Suprapubic skin (tissue), 4 donors: ENCODE measurements around the gene TLE4. TPM values are rescaled to one million over a fixed set of nuclear protein-coding genes. Genes with fewer than 3 reads are reported as not detected.

Source experiments
- DNase-seq, 2 donors: peaks; one replicate each; pipeline ENCODE4 v3.0.0-alpha.2; 2019; ENCODE audit warnings: low spot score in 2 of 2
- H3K27ac ChIP-seq: fragments of 200-600 bp; sonication (generic); one replicate; pipeline ENCODE4 v1.5.1; 2019
- H3K27me3 ChIP-seq: fragments of 200-600 bp; sonication (generic); one replicate; pipeline ENCODE4 v1.5.1; 2019
- H3K36me3 ChIP-seq: fragments of 200-600 bp; sonication (generic); one replicate; pipeline ENCODE4 v1.5.1; 2019
- H3K4me1 ChIP-seq: fragments of 200-600 bp; sonication (generic); one replicate; pipeline ENCODE4 v1.5.1; 2019
- H3K4me3 ChIP-seq: fragments of 200-600 bp; sonication (generic); one replicate; pipeline ENCODE4 v1.5.1; 2019; ENCODE audit warnings: mild to moderate bottlenecking
- H3K9me3 ChIP-seq: fragments of 200-600 bp; sonication (generic); one replicate; pipeline ENCODE4 v1.5.1; 2019
- CTCF ChIP-seq, 2 donors: fragments of 200-600 bp in 1 of 2; fragments of 450-650 bp in 1 of 2; sonication (generic) in 1 of 2; IDR thresholded peaks; one replicate each; pipeline ENCODE4 v1.5.1; 2016 to 2019; ENCODE audit warnings: antibody characterized with exemption in 2 of 2, mild to moderate bottlenecking in 1 of 2, moderate library complexity in 1 of 2
- EP300 ChIP-seq: sonication (generic); formaldehyde crosslinking; IDR thresholded peaks from one replicate; pipeline ENCODE4 v1.6.1; 2017; ENCODE audit warnings: antibody characterized with exemption
- POLR2A ChIP-seq, 2 donors: fragments of 450-650 bp; IDR thresholded peaks; one replicate each; pipeline ENCODE4 v1.6.1; 2017; ENCODE audit warnings: antibody characterized with exemption in 2 of 2, mild to moderate bottlenecking in 2 of 2, moderate library complexity in 2 of 2
- POLR2AphosphoS5 ChIP-seq, 3 donors: sonication (generic); formaldehyde crosslinking; IDR thresholded peaks; one replicate each; pipeline ENCODE4 v1.6.1; 2017; ENCODE audit warnings: antibody characterized with exemption in 3 of 3
- WGBS: methylation state at CpG from one replicate; pipeline ENCODE4 v1.1.5; 2018; 5-methylcytosine and 5-hydroxymethylcytosine counted together
- total RNA-seq, 4 donors: library from RNA; depleted of rRNA; stranded (reverse); fragments of >200 nt; gene quantifications; one replicate each; pipeline ENCODE4 v1.1.0, GENCODE V29; 2016

Gene TLE4
- total RNA-seq, 4 donors from 2014 or later = 44.3 to 109 (median 67.0) TPM

- TF ChIP-seq POLR2AphosphoS5 (IDR thresholded peaks at IDR 0.05) = no peak
- TF ChIP-seq EP300 = no peak
- no peak for TF ChIP-seq POLR2A (IDR thresholded peaks at IDR 0.05)
- no peak for TF ChIP-seq CTCF (IDR thresholded peaks at IDR 0.05)
- WGBS = 77% methylated on average over 6 of the region's 6 CpGs
Measured at GRCh38 chr9:79695531-79696175, 123.9 kb downstream of the TLE4 start.

GRCh38 chr9:79698967-79699366, 127.2 kb downstream of the TLE4 start:
- Histone ChIP-seq H3K27ac (no peak overlapping the region), H3K4me3 (no peak overlapping the region), H3K36me3 (no peaks in the 10 kb centered on the region), H3K9me3 (no peaks in the 10 kb centered on the region), H3K4me1 (peaks cover under 1% of the 10 kb centered on the region), H3K27me3 (no peaks in the 10 kb centered on the region)
- 94% methylated on average over 2 of the region's 2 CpGs for WGBS
- no peak for DNase-seq
- TF ChIP-seq EP300 = no peak
- no peak for TF ChIP-seq POLR2A (IDR thresholded peaks at IDR 0.05)
- TF ChIP-seq CTCF (IDR thresholded peaks at IDR 0.05) = no peak
- TF ChIP-seq POLR2AphosphoS5 (IDR thresholded peaks at IDR 0.05) = no peak

More at GRCh38 chr9:79695531-79696175, 123.9 kb downstream of the TLE4 start:
- Histone ChIP-seq H3K36me3 (no peaks in the 10 kb centered on the region), H3K4me1 (peaks cover 4% of the 10 kb centered on the region), H3K9me3 (no peaks in the 10 kb centered on the region), H3K27me3 (no peaks in the 10 kb centered on the region), H3K27ac (no peak overlapping the region), H3K4me3 (no peak overlapping the region)
- no peak for DNase-seq

- 96% methylated on average over 6 of the region's 6 CpGs for WGBS
Measured at GRCh38 chr9:79699479-79699878, 127.7 kb downstream of the TLE4 start.

GRCh38 chr9:79700607-79701360, 129.0 kb downstream of the TLE4 start:
- no peaks in the 10 kb centered on the region for H3K27me3 ChIP-seq
- H3K27ac ChIP-seq = no peak overlapping the region
- H3K36me3 ChIP-seq = peaks cover 9% of the 10 kb centered on the region
- no peaks in the 10 kb centered on the region for H3K4me1 ChIP-seq
- no peak for DNase-seq
- no peak overlapping the region for H3K4me3 ChIP-seq
- no peak for TF ChIP-seq EP300
- H3K9me3 ChIP-seq = no peaks in the 10 kb centered on the region
- WGBS = 82% methylated on average over 5 of the region's 5 CpGs

More at GRCh38 chr9:79699479-79699878, 127.7 kb downstream of the TLE4 start:
- H3K9me3 ChIP-seq = no peaks in the 10 kb centered on the region
- no peaks in the 10 kb centered on the region for H3K4me1 ChIP-seq
- no peak overlapping the region for H3K4me3 ChIP-seq
- DNase-seq = no peak
- TF ChIP-seq CTCF (IDR thresholded peaks at IDR 0.05) (no peak), POLR2A (IDR thresholded peaks at IDR 0.05) (no peak), EP300 (no peak), POLR2AphosphoS5 (IDR thresholded peaks at IDR 0.05) (no peak)
- H3K36me3 ChIP-seq = no peaks in the 10 kb centered on the region
- H3K27ac ChIP-seq = no peak overlapping the region
- H3K27me3 ChIP-seq = no peaks in the 10 kb centered on the region

- WGBS = 87% methylated on average over 2 of the region's 2 CpGs
- TF ChIP-seq EP300 = no peak
- no peak for TF ChIP-seq CTCF (IDR thresholded peaks at IDR 0.05)
- TF ChIP-seq POLR2AphosphoS5 (IDR thresholded peaks at IDR 0.05) = no peak
- TF ChIP-seq POLR2A (IDR thresholded peaks at IDR 0.05) = no peak
- Histone ChIP-seq H3K9me3 (no peaks in the 10 kb centered on the region), H3K27ac (no peak overlapping the region), H3K4me3 (no peak overlapping the region), H3K36me3 (peaks cover 17% of the 10 kb centered on the region), H3K27me3 (no peaks in the 10 kb centered on the region), H3K4me1 (no peaks in the 10 kb centered on the region)
- no peak for DNase-seq
Measured at GRCh38 chr9:79701651-79702050, 129.9 kb downstream of the TLE4 start.
